ENCODE results near the gene STUB1. TPM values are rescaled to one million over a fixed set of nuclear protein-coding genes. Genes with fewer than 3 reads are reported as not detected.
A peak's percentile ranks its signal among the peaks of the same experiment; 100 is the strongest.

Gene STUB1
- total and polyA plus RNA-seq, 5 donors from 2014 or later = 63.2 to 142 (median 129) TPM

GRCh38 chr16:634996-635395 is 45.2 kb upstream of the STUB1 start:
- Mint-ChIP-seq H3K9me3 (peaks cover 0 to 3% (median 0%) of the 10 kb centered on the region in 7 donors), H3K4me1 (peaks cover 0 to 12% (median 4%) of the 10 kb centered on the region in 4 donors), H3K27me3 (peaks cover 8% of the 10 kb centered on the region), H3K36me3 (no peaks in the 10 kb centered on the region), H3K27ac (no peak overlapping the region), H3K4me3 (peak overlapping the region; percentile 47 to 95 (median 72))
- Histone ChIP-seq H3K27me3 (ENCODE audit: control insufficient read depth, insufficient read depth, low read length) (no peaks in the 10 kb centered on the region), H3K4me1 (ENCODE audit: control insufficient read depth, insufficient read depth, low read length, poor library complexity, severe bottlenecking) (peaks cover 21% of the 10 kb centered on the region), H3K9me3 (ENCODE audit: control insufficient read depth in 2 of 2, low read length in 2 of 2) (peaks cover 0 to 4% of the 10 kb centered on the region in 2 experiments), H3K4me3 (ENCODE audit: low read depth, low read length) (no peak overlapping the region), H3K36me3 (ENCODE audit: control insufficient read depth, insufficient read depth, low read length) (no peaks in the 10 kb centered on the region), H3K27ac (ENCODE audit: insufficient read depth, low read length, poor library complexity, severe bottlenecking) (no peak overlapping the region)
- no peak for DNase-seq
- no peak for ATAC-seq (ENCODE audit: low read depth in 2 of 2)

- Mint-ChIP-seq H3K4me1 (peaks cover 0 to 12% (median 4%) of the 10 kb centered on the region in 4 donors), H3K36me3 (no peaks in the 10 kb centered on the region), H3K9me3 (peaks cover 0 to 3% (median 0%) of the 10 kb centered on the region in 7 donors), H3K27me3 (peaks cover 8% of the 10 kb centered on the region), H3K4me3 (peak overlapping the region; percentile 97 to 100 (median 98)), H3K27ac (no peak overlapping the region)
- ATAC-seq (ENCODE audit: low read depth in 2 of 2) = no peak
- Histone ChIP-seq H3K4me3 (ENCODE audit: low read depth, low read length) (peak overlapping the region; percentile 78), H3K4me1 (ENCODE audit: control insufficient read depth, insufficient read depth, low read length, poor library complexity, severe bottlenecking) (peaks cover 21% of the 10 kb centered on the region), H3K9me3 (ENCODE audit: control insufficient read depth in 2 of 2, low read length in 2 of 2) (peaks cover 0 to 4% of the 10 kb centered on the region in 2 experiments), H3K36me3 (ENCODE audit: control insufficient read depth, insufficient read depth, low read length) (no peaks in the 10 kb centered on the region), H3K27ac (ENCODE audit: insufficient read depth, low read length, poor library complexity, severe bottlenecking) (no peak overlapping the region), H3K27me3 (ENCODE audit: control insufficient read depth, insufficient read depth, low read length) (no peaks in the 10 kb centered on the region)
- DNase-seq = no peak
These were observed 44.5 kb upstream of the STUB1 start for GRCh38 chr16:635573-636205.

- H3K27me3 Mint-ChIP-seq = peaks cover 8% of the 10 kb centered on the region
- no peaks in the 10 kb centered on the region for H3K36me3 ChIP-seq (ENCODE audit: control insufficient read depth, insufficient read depth, low read length)
- no peaks in the 10 kb centered on the region for H3K27me3 ChIP-seq (ENCODE audit: control insufficient read depth, insufficient read depth, low read length)
- H3K36me3 Mint-ChIP-seq = no peaks in the 10 kb centered on the region
- H3K4me3 ChIP-seq (ENCODE audit: low read depth, low read length) = peak within 1 kb of the TSS; percentile 78
- H3K9me3 ChIP-seq (ENCODE audit: control insufficient read depth in 2 of 2, low read length in 2 of 2) = peaks cover 0 to 4% of the 10 kb centered on the region in 2 experiments
- H3K4me3 Mint-ChIP-seq = peak within 1 kb of the TSS; percentile 97 to 100 (median 98)
- H3K4me1 Mint-ChIP-seq = peaks cover 0 to 12% (median 4%) of the 10 kb centered on the region in 4 donors
- peak; percentile 88 to 89 for ATAC-seq (ENCODE audit: low read depth in 2 of 2)
- H3K4me1 ChIP-seq (ENCODE audit: control insufficient read depth, insufficient read depth, low read length, poor library complexity, severe bottlenecking) = peaks cover 24% of the 10 kb centered on the region
- peak within 1 kb of the TSS; percentile 96 to 99 (median 98) for H3K27ac Mint-ChIP-seq
- peak within 1 kb of the TSS; percentile 82 for H3K27ac ChIP-seq (ENCODE audit: insufficient read depth, low read length, poor library complexity, severe bottlenecking)
- peaks cover 0 to 3% (median 0%) of the 10 kb centered on the region in 7 donors for H3K9me3 Mint-ChIP-seq
- DNase-seq = peak; percentile 90 to 96 (median 93)
These were observed 43.8 kb upstream of the STUB1 start, which contains the start of gene METTL26 for GRCh38 chr16:636206-637080. Gene METTL26, minus strand, starts transcription at chr16:636305. Its CDS starts 15 bp downstream, at chr16:636290.

- H3K36me3 ChIP-seq (ENCODE audit: control insufficient read depth, insufficient read depth, low read length) = no peaks in the 10 kb centered on the region
- H3K27ac Mint-ChIP-seq = peak overlapping the region in 2 of 3 donors; percentile 96 to 99
- peaks cover 0 to 3% (median 0%) of the 10 kb centered on the region in 7 donors for H3K9me3 Mint-ChIP-seq
- peak overlapping the region; percentile 82 for H3K27ac ChIP-seq (ENCODE audit: insufficient read depth, low read length, poor library complexity, severe bottlenecking)
- H3K27me3 ChIP-seq (ENCODE audit: control insufficient read depth, insufficient read depth, low read length) = no peaks in the 10 kb centered on the region
- ATAC-seq (ENCODE audit: low read depth in 2 of 2) (peak; percentile 58 to 59), DNase-seq (peak in 2 of 3 donors; percentile 81 to 87)
- peaks cover 0 to 4% of the 10 kb centered on the region in 2 experiments for H3K9me3 ChIP-seq (ENCODE audit: control insufficient read depth in 2 of 2, low read length in 2 of 2)
- H3K4me3 ChIP-seq (ENCODE audit: low read depth, low read length) = no peak overlapping the region
- H3K4me1 ChIP-seq (ENCODE audit: control insufficient read depth, insufficient read depth, low read length, poor library complexity, severe bottlenecking) = peaks cover 30% of the 10 kb centered on the region
- H3K4me1 Mint-ChIP-seq = peaks cover 0 to 12% (median 4%) of the 10 kb centered on the region in 4 donors
- peaks cover 8% of the 10 kb centered on the region for H3K27me3 Mint-ChIP-seq
- H3K36me3 Mint-ChIP-seq = no peaks in the 10 kb centered on the region
- H3K4me3 Mint-ChIP-seq = peak overlapping the region; percentile 97 to 100 (median 98)
These were observed 42.9 kb upstream of the STUB1 start for GRCh38 chr16:637081-638018.

- Mint-ChIP-seq H3K27me3 (peaks cover 8% of the 10 kb centered on the region), H3K27ac (peak overlapping the region in 1 of 3 donors; percentile 14), H3K4me1 (peaks cover 0 to 17% (median 4%) of the 10 kb centered on the region in 4 donors), H3K4me3 (peak overlapping the region; percentile 11 to 77 (median 70)), H3K36me3 (no peaks in the 10 kb centered on the region), H3K9me3 (peaks cover 0 to 3% (median 0%) of the 10 kb centered on the region in 7 donors)
- ATAC-seq (ENCODE audit: low read depth in 2 of 2) = no peak
- Histone ChIP-seq H3K9me3 (ENCODE audit: control insufficient read depth in 2 of 2, low read length in 2 of 2) (peaks cover 0 to 4% of the 10 kb centered on the region in 2 experiments), H3K4me3 (ENCODE audit: low read depth, low read length) (no peak overlapping the region), H3K36me3 (ENCODE audit: control insufficient read depth, insufficient read depth, low read length) (no peaks in the 10 kb centered on the region), H3K27ac (ENCODE audit: insufficient read depth, low read length, poor library complexity, severe bottlenecking) (no peak overlapping the region), H3K27me3 (ENCODE audit: control insufficient read depth, insufficient read depth, low read length) (no peaks in the 10 kb centered on the region), H3K4me1 (ENCODE audit: control insufficient read depth, insufficient read depth, low read length, poor library complexity, severe bottlenecking) (peaks cover 37% of the 10 kb centered on the region)
- no peak for DNase-seq
These were observed 42.1 kb upstream of the STUB1 start for GRCh38 chr16:638034-638543.

- Histone ChIP-seq H3K4me1 (ENCODE audit: control insufficient read depth, insufficient read depth, low read length, poor library complexity, severe bottlenecking) (peaks cover 38% of the 10 kb centered on the region), H3K4me3 (ENCODE audit: low read depth, low read length) (no peak overlapping the region), H3K27me3 (ENCODE audit: control insufficient read depth, insufficient read depth, low read length) (no peaks in the 10 kb centered on the region), H3K27ac (ENCODE audit: insufficient read depth, low read length, poor library complexity, severe bottlenecking) (no peak overlapping the region), H3K36me3 (ENCODE audit: control insufficient read depth, insufficient read depth, low read length) (no peaks in the 10 kb centered on the region), H3K9me3 (ENCODE audit: control insufficient read depth in 2 of 2, low read length in 2 of 2) (peaks cover 0 to 4% of the 10 kb centered on the region in 2 experiments)
- H3K9me3 Mint-ChIP-seq = peaks cover 0 to 3% (median 0%) of the 10 kb centered on the region in 7 donors
- H3K4me3 Mint-ChIP-seq = peak overlapping the region; percentile 4 to 77 (median 41)
- ATAC-seq (ENCODE audit: low read depth in 2 of 2) (no peak), DNase-seq (no peak)
- H3K36me3 Mint-ChIP-seq = no peaks in the 10 kb centered on the region
- peaks cover 0 to 20% (median 4%) of the 10 kb centered on the region in 4 donors for H3K4me1 Mint-ChIP-seq
- peaks cover 8% of the 10 kb centered on the region for H3K27me3 Mint-ChIP-seq
- H3K27ac Mint-ChIP-seq = peak overlapping the region in 2 of 3 donors; percentile 73 to 86
These were observed 41.4 kb upstream of the STUB1 start for GRCh38 chr16:638836-639235.

Data from CD4-positive, CD25-positive, alpha-beta regulatory T cell (primary cell).